Measurements from ENCODE around the gene SUPT3H.
"Not testable (repeated sequence)": the region's sequence is repeated elsewhere in the genome, so short reads cannot be mapped to it uniquely, and the experiment has no call there.

SUPT3H gene

DNA sequence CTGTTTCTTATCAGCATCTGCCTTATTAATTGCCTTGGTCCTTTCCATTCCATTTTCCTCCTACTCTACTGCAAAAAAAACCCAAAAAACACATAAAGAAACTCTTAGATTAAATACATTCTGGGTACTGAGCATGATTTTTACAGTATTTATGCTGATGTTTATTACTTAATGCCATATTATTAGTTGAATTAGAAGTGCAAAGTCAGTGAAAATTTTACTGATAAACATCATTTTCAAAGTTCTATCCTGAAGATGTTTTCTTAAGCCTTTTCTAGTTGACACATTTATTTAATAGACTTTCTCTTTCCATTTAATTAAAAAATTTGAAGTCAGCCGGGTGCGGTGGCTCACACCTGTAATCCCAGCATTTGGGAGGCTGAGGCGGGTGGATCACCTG lies 285.6 kb downstream of the SUPT3H start:
- Mint-ChIP-seq H3K4me1 (no peaks in the 10 kb centered on the region), H3K4me3 (no peak overlapping the region), H3K9me3 (no peaks in the 10 kb centered on the region), H3K27ac (no peak overlapping the region), H3K36me3 (ENCODE audit: low read depth) (peaks cover 1% of the 10 kb centered on the region), H3K27me3 (no peaks in the 10 kb centered on the region)
- ATAC-seq (no peak), DNase-seq (no peak)

DNA sequence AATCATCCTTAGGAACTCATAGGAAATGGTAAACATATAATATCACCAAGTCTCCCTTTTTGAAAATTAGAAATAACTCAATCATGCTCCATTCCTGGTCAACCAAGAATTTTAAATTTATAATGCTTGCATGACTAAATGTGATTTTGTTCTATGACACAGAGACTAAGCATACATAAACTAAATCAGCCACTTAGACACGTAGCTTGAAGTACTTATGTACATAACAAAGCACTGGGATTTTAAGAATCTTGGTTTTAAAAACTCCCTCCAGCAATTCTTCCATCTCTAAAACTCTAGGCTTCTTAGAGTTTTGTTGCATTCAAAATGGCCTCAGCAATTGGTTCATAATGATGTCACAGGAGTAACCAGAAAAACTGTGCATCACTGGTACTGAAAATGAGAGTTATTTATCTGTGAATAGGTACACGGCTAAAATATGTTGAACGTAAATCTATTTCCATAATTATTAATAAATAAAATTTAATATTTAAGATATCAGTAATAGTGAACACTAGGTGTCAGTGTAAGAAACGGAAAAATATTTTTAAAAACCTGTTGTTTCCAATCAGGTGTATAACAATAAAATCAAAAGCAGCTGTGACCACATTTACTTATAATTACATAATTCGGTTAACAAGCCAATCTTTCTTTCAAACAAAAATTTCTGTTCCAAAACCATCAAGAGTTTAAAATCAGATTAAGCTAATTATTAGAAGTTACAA lies 291.2 kb downstream of the SUPT3H start:
- Mint-ChIP-seq H3K4me3 (no peak overlapping the region), H3K4me1 (peaks cover 19% of the 10 kb centered on the region), H3K36me3 (ENCODE audit: low read depth) (peaks cover 10% of the 10 kb centered on the region), H3K9me3 (peaks cover 10% of the 10 kb centered on the region), H3K27me3 (no peaks in the 10 kb centered on the region), H3K27ac (no peak overlapping the region)
- ATAC-seq, result no peak
- no peak for DNase-seq

DNA sequence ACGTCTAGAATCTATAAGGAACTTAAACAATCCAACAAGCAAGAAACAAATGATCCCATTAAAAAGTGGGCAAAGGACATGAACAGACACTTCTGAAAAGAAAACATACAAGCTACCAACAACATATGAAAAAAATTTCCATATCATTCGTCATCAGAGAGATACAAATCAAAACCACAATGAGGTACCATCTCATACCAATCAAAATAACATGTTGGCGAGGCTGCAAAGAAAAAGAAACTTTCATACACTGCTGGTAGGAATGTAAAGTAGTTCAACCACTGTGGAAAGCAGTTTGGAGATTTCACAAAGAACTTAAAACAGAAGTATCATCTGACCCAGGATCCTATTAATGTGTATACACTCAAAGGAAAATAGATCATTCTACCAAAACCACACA lies 293.5 kb downstream of the SUPT3H start:
- DNase-seq (no peak), ATAC-seq (peak; percentile 69)
- peaks cover 18% of the 10 kb centered on the region for H3K9me3 Mint-ChIP-seq
- peaks cover 19% of the 10 kb centered on the region for H3K4me1 Mint-ChIP-seq
- no peaks in the 10 kb centered on the region for H3K27me3 Mint-ChIP-seq
- no peak overlapping the region for H3K4me3 Mint-ChIP-seq
- H3K27ac Mint-ChIP-seq, result peak overlapping the region; percentile 62
- H3K36me3 Mint-ChIP-seq (ENCODE audit: low read depth), result peaks cover 14% of the 10 kb centered on the region

- Mint-ChIP-seq H3K27ac (no peak overlapping the region), H3K9me3 (peaks cover 32% of the 10 kb centered on the region), H3K4me3 (no peak overlapping the region), H3K36me3 (ENCODE audit: low read depth) (peaks cover 21% of the 10 kb centered on the region), H3K4me1 (peaks cover 19% of the 10 kb centered on the region), H3K27me3 (no peaks in the 10 kb centered on the region)
- ATAC-seq (no peak), DNase-seq (no peak)
Measured at GRCh38 chr6:45082091-45082490, 295.6 kb downstream of the SUPT3H start.

DNA sequence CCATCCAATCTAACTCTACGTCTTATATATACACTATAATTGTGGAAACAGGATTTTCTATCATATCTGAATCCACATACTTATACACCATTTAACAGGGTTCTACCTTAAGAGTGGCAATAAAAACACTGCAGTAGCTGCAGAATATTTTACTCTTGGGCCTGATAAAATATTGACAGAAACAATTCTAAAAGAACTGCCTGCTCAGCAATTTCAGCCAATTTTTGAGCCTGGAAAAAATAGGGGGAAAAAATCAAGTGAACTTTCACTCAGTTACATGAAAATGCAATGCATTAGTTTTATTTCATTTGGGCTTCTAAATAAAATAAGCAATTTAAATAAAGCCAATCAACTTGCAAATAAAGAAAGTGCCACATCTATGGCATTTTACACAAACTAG lies 296.1 kb downstream of the SUPT3H start:
- Mint-ChIP-seq H3K27me3 (no peaks in the 10 kb centered on the region), H3K9me3 (peaks cover 36% of the 10 kb centered on the region), H3K4me3 (no peak overlapping the region), H3K36me3 (ENCODE audit: low read depth) (peaks cover 21% of the 10 kb centered on the region), H3K4me1 (peaks cover 19% of the 10 kb centered on the region), H3K27ac (no peak overlapping the region)
- ATAC-seq (no peak), DNase-seq (no peak)

DNA sequence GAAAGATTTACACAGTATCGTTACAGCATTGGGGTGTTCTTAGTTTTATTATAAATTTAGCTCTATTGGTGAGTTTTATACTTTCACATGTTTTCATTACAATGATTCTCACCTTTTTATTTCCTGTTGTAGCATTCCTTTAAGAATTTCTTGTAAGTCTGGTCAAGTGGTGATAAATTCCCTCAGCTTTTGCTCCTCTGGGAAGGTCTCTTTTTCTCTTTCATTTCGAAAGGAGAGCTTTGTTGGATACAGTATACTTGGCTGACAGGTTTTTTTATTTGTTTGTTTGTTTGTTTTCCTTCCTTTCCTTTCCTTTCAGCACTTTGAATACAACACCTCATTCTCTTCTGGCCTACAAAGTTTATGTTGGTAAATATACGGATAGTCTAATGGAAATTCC lies 299.3 kb downstream of the SUPT3H start:
- peaks cover 13% of the 10 kb centered on the region for H3K36me3 Mint-ChIP-seq (ENCODE audit: low read depth)
- H3K27me3 Mint-ChIP-seq, result no peaks in the 10 kb centered on the region
- DNase-seq, result no peak
- H3K27ac Mint-ChIP-seq, result no peak overlapping the region
- no peak overlapping the region for H3K4me3 Mint-ChIP-seq
- peaks cover 22% of the 10 kb centered on the region for H3K4me1 Mint-ChIP-seq
- H3K9me3 Mint-ChIP-seq, result peaks cover 26% of the 10 kb centered on the region
- ATAC-seq, result no peak

DNA sequence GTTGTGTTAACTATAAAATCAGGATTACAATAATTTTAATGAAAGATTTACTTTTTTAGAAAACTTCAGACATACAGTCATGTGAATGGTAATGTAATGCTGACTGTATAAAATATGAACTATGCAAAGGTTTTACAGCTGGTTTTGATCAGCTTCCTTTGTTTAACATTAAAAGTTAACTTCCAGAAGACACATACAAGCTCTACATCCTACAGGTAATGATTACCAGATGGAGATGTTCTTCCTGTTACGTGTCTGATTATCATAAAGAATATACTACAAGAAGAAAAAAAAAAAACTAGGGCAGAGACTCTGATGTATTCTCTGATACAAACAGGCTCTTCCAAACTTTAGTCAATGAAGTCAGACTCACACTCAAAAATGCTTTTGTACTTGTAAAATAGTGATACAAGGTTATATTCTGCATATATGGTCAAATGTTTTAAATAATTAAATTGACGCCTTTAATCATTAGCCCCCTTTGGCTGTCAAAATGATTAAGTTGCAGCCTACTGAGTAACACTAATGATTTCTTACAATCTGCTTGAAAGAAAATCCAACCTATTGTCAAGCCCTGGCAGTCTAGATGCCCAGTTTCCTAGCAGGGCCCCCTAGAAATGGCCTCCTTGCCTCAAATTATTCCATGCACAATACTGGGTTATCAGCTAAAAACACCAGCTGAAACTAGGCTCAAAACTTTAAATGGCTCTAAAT lies 301.4 kb downstream of the SUPT3H start:
- peaks cover 26% of the 10 kb centered on the region for H3K9me3 Mint-ChIP-seq

GRCh38 chr6:45075246-45075645 lies 302.5 kb downstream of the SUPT3H start:
- H3K27me3 Mint-ChIP-seq, result no peaks in the 10 kb centered on the region
- no peak for DNase-seq
- peaks cover 11% of the 10 kb centered on the region for H3K36me3 Mint-ChIP-seq (ENCODE audit: low read depth)
- peak; percentile 83 for ATAC-seq
- H3K4me1 Mint-ChIP-seq, result peaks cover 37% of the 10 kb centered on the region
- H3K27ac Mint-ChIP-seq, result peak overlapping the region; percentile 44
- H3K4me3 Mint-ChIP-seq, result no peak overlapping the region
- peaks cover 26% of the 10 kb centered on the region for H3K9me3 Mint-ChIP-seq

More for the DNA sequence above, 301.4 kb downstream of the SUPT3H start:
- H3K4me1 Mint-ChIP-seq, result peaks cover 35% of the 10 kb centered on the region
- H3K36me3 Mint-ChIP-seq (ENCODE audit: low read depth), result peaks cover 11% of the 10 kb centered on the region
- no peak for ATAC-seq
- H3K27ac Mint-ChIP-seq, result no peak overlapping the region
- no peak for DNase-seq
- no peaks in the 10 kb centered on the region for H3K27me3 Mint-ChIP-seq
- H3K4me3 Mint-ChIP-seq, result no peak overlapping the region

- ATAC-seq (no peak), DNase-seq (no peak)
- no peak overlapping the region for H3K4me3 Mint-ChIP-seq
- peaks cover 37% of the 10 kb centered on the region for H3K4me1 Mint-ChIP-seq
- peak overlapping the region; percentile 7 for H3K27ac Mint-ChIP-seq
- peaks cover 7% of the 10 kb centered on the region for H3K36me3 Mint-ChIP-seq (ENCODE audit: low read depth)
- H3K27me3 Mint-ChIP-seq, result no peaks in the 10 kb centered on the region
- H3K9me3 Mint-ChIP-seq, result peaks cover 19% of the 10 kb centered on the region
Measured at GRCh38 chr6:45074439-45074838, 303.3 kb downstream of the SUPT3H start.

- DNase-seq, result no peak
- H3K36me3 Mint-ChIP-seq (ENCODE audit: low read depth), result peaks cover 6% of the 10 kb centered on the region
Measured at GRCh38 chr6:45073771-45074170, 304.0 kb downstream of the SUPT3H start.

DNA sequence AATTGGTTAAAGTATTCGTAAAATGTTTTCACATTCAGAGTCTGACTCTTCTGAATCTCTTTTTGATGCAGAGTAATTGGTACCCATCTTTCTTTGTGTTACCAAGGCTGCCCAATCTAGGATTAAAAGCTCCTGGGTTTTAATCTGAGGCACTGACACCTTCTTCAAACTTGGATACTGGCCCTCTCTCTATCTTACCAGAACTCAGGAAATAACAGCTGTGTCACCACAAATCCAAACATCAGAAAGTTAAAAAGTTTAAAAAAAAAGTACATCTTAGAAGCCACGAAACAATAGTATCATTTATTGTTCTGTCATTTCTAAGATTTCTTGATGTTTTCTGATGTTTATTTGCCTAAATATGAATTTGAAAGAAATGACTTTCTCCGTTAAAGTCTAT lies 305.1 kb downstream of the SUPT3H start:
- peaks cover 6% of the 10 kb centered on the region for H3K9me3 Mint-ChIP-seq
- H3K27me3 Mint-ChIP-seq, result no peaks in the 10 kb centered on the region
- peaks cover 2% of the 10 kb centered on the region for H3K36me3 Mint-ChIP-seq (ENCODE audit: low read depth)
- DNase-seq, result no peak
- H3K4me3 Mint-ChIP-seq, result no peak overlapping the region
- no peak overlapping the region for H3K27ac Mint-ChIP-seq
- H3K4me1 Mint-ChIP-seq, result peaks cover 37% of the 10 kb centered on the region
- no peak for ATAC-seq

More at GRCh38 chr6:45073771-45074170, 304.0 kb downstream of the SUPT3H start:
- Mint-ChIP-seq H3K9me3 (peaks cover 17% of the 10 kb centered on the region), H3K4me3 (no peak overlapping the region), H3K27ac (peak overlapping the region; percentile 7), H3K4me1 (peaks cover 37% of the 10 kb centered on the region), H3K27me3 (no peaks in the 10 kb centered on the region)
- no peak for ATAC-seq

DNA sequence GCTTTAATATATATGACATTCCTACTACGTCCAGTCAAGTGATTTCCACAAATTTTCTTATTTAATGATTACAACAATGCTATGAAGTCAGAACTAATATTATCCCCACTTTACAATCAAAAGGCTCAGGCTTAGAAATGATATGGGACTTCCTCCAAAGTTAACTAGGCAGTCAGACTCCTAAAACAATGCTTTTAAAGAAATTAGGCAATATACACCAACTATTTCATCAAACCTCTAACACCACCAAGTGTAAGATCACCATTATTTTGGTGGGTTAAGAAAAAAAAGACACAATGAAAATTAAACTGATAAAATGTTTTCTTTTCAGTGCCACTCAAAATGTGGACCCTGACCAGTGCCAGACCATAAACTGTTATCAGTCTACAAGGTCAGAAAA lies 305.7 kb downstream of the SUPT3H start:
- Mint-ChIP-seq H3K36me3 (ENCODE audit: low read depth) (peaks cover 2% of the 10 kb centered on the region), H3K27ac (no peak overlapping the region), H3K27me3 (no peaks in the 10 kb centered on the region), H3K4me3 (no peak overlapping the region), H3K9me3 (peaks cover 3% of the 10 kb centered on the region), H3K4me1 (peaks cover 37% of the 10 kb centered on the region)
- DNase-seq, result no peak
- ATAC-seq, result no peak

- H3K36me3 Mint-ChIP-seq (ENCODE audit: low read depth), result peaks cover 2% of the 10 kb centered on the region
- H3K4me3 Mint-ChIP-seq, result no peak overlapping the region
- H3K27me3 Mint-ChIP-seq, result no peaks in the 10 kb centered on the region
- DNase-seq (no peak), ATAC-seq (no peak)
- H3K4me1 Mint-ChIP-seq, result peaks cover 22% of the 10 kb centered on the region
- no peaks in the 10 kb centered on the region for H3K9me3 Mint-ChIP-seq
- H3K27ac Mint-ChIP-seq, result no peak overlapping the region
Measured at GRCh38 chr6:45069091-45069490, 308.6 kb downstream of the SUPT3H start.

GRCh38 chr6:45067446-45067845 lies 310.3 kb downstream of the SUPT3H start:
- not testable (repeated sequence) for H3K27ac Mint-ChIP-seq

DNA sequence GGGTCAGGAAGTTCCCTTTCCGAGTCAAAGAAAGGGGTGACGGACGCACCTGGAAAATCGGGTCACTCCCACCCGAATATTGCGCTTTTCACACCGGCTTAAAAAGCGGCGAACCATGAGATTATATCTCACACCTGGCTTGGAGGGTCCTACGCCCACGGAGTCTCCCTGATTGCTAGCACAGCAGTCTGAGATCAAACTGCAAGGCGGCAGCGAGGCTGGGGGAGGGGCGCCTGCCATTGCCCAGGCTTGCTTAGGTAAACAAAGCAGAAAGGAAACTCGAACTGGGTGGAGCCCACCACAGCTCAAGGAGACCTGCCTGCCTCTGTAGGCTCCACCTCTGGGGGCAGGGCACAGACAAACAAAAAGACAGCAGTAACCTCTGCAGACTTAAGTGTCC lies 315.1 kb downstream of the SUPT3H start:
- H3K27me3 Mint-ChIP-seq; H3K27ac Mint-ChIP-seq; H3K4me3 Mint-ChIP-seq; DNase-seq; H3K36me3 Mint-ChIP-seq (ENCODE audit: low read depth); ATAC-seq; H3K4me1 Mint-ChIP-seq: not testable (repeated sequence)
- H3K9me3 Mint-ChIP-seq, result peaks cover 19% of the 10 kb centered on the region

More at GRCh38 chr6:45067446-45067845, 310.3 kb downstream of the SUPT3H start:
- not testable (repeated sequence) for H3K4me3 Mint-ChIP-seq; DNase-seq; H3K36me3 Mint-ChIP-seq (ENCODE audit: low read depth); H3K9me3 Mint-ChIP-seq; ATAC-seq; H3K27me3 Mint-ChIP-seq; H3K4me1 Mint-ChIP-seq

All from activated naive CD8-positive, alpha-beta T cell treated with anti-CD3 and anti-CD28 coated beads, Interleukin-2, amount 50 U/mL, for 24 hours (primary cell).